SK-N-SH (cell line): ENCODE results near the gene HACE1. TPM values are rescaled to one million over a fixed set of nuclear protein-coding genes. Genes with fewer than 3 reads are reported as not detected.

Experiments
- CTCF ChIA-PET: fragments of 300-600, 350-600 bp; formaldehyde crosslinking; extraction: SDS; loops from one replicate; lab custom pipeline; 2021; lab: Yijun Ruan, JAX
- POLR2A ChIA-PET: fragments of 350-600 bp; sonication (Branson Sonifier 250); formaldehyde crosslinking; extraction: SDS; loops from one replicate; lab custom pipeline; 2020; ENCODE audit warnings: antibody characterized with exemption, inconsistent platforms; lab: Yijun Ruan, JAX
- DNase-seq: peaks from one replicate; pipeline ENCODE4 v3.0.0; 2012
- H2AFZ ChIP-seq: fragments of 200-600 bp; sonication (generic); 2 replicates; pipeline ENCODE4 v1.8.1; 2016; ENCODE audit warnings: antibody characterized with exemption, mild to moderate bottlenecking, low read depth
- H3F3A ChIP-seq: fragments of 200-600 bp; sonication (generic); replicated peaks from 2 replicates; pipeline ENCODE3; 2016; ENCODE audit warnings: antibody characterized with exemption, mild to moderate bottlenecking; ENCODE audit not compliant: insufficient read depth
- H3K27ac ChIP-seq, 2 experiments: fragments of 200-500 bp in 1 of 2; fragments of 200-600 bp in 1 of 2; sonication (Bioruptor generic) in 1 of 2; sonication (generic), shearing (Covaris generic) in 1 of 2; 2 replicates each; pipeline versions ENCODE4 v1.5.1 to v1.6.1; 2014 to 2016; ENCODE audit warnings: low read depth in 2 of 2, inconsistent platforms in 1 of 2, low read length in 1 of 2, mild to moderate bottlenecking in 1 of 2, mixed read lengths in 1 of 2
- H3K27me3 ChIP-seq: fragments of 200-600 bp; sonication (generic), shearing (Covaris generic); 2 replicates; pipeline ENCODE4 v1.6.1; 2016; ENCODE audit warnings: mixed run types; ENCODE audit not compliant: insufficient read depth
- H3K36me3 ChIP-seq, 2 experiments: fragments of 200-500 bp in 1 of 2; fragments of 200-600 bp in 1 of 2; sonication (Bioruptor generic) in 1 of 2; sonication (generic) in 1 of 2; replicated peaks in 1 of 2; 2 replicates each; pipeline versions ENCODE3 to v1.5.1; 2014 to 2016; ENCODE audit warnings: low read length in 1 of 2, mild to moderate bottlenecking in 1 of 2; ENCODE audit not compliant: insufficient read depth in 2 of 2, control insufficient read depth in 1 of 2
- H3K4me1 ChIP-seq, 2 experiments: fragments of 200-500 bp in 1 of 2; fragments of 200-600 bp in 1 of 2; sonication (Bioruptor generic) in 1 of 2; sonication (generic), shearing (Covaris generic) in 1 of 2; 2 replicates each; pipeline versions ENCODE4 v1.5.1 to v1.6.1; 2014 to 2016; ENCODE audit warnings: low read depth in 1 of 2, low read length in 1 of 2, mixed run types in 1 of 2; ENCODE audit not compliant: insufficient read depth in 2 of 2, control insufficient read depth in 1 of 2
- H3K4me2 ChIP-seq: fragments of 200-600 bp; sonication (generic), shearing (Covaris generic); 2 replicates; pipeline ENCODE4 v1.6.1; 2017; ENCODE audit warnings: mixed run types
- H3K4me3 ChIP-seq, 2 experiments: fragments of 200-500 bp in 1 of 2; fragments of 200-600 bp in 1 of 2; sonication (Bioruptor generic) in 1 of 2; sonication (generic), shearing (Covaris generic) in 1 of 2; 2 replicates each; pipeline versions ENCODE4 v1.5.1 to v1.8.1; 2014 to 2016; ENCODE audit warnings: low read depth in 2 of 2, inconsistent platforms in 1 of 2, low read length in 1 of 2, mild to moderate bottlenecking in 1 of 2, mixed read lengths in 1 of 2, moderate library complexity in 1 of 2
- H3K79me2 ChIP-seq: fragments of 200-600 bp; sonication (generic); 2 replicates; pipeline ENCODE4 v1.8.1; 2017; ENCODE audit warnings: mild to moderate bottlenecking; ENCODE audit not compliant: insufficient read depth
- H3K9ac ChIP-seq: fragments of 200-600 bp; sonication (generic); 2 replicates; pipeline ENCODE4 v1.6.1; 2017; ENCODE audit warnings: mixed run types
- H3K9me2 ChIP-seq: fragments of 200-600 bp; sonication (generic); 2 replicates; pipeline ENCODE4 v1.6.1; 2017; ENCODE audit warnings: mixed run types
- H3K9me3 ChIP-seq: fragments of 200-600 bp; sonication (generic); 2 replicates; pipeline ENCODE4 v1.6.1; 2017; ENCODE audit warnings: mixed run types, mild to moderate bottlenecking, moderate library complexity
- H4K20me1 ChIP-seq: fragments of 200-600 bp; sonication (generic); 2 replicates; pipeline ENCODE4 v1.6.1; 2017; ENCODE audit warnings: mild to moderate bottlenecking, mixed run types; ENCODE audit not compliant: insufficient read depth
- CHD2 ChIP-seq: fragments of 150-350 bp; IDR thresholded peaks from 2 replicates; pipeline ENCODE4 v1.6.1; 2018; ENCODE audit warnings: low read length; ENCODE audit not compliant: partially characterized antibody
- ELF1 ChIP-seq: IDR thresholded peaks from 2 replicates; pipeline ENCODE4 v1.4.0; 2012
- EZH2phosphoT487 ChIP-seq: fragments of 200-600 bp; sonication (generic); IDR thresholded peaks from 2 replicates; pipeline ENCODE4 v1.6.1; 2017; ENCODE audit warnings: low read depth, mixed run types, mild to moderate bottlenecking, antibody characterized with exemption, moderate library complexity, borderline replicate concordance
- FOSL2 ChIP-seq: IDR thresholded peaks from 2 replicates; pipeline ENCODE4 v1.4.0; 2012; ENCODE audit warnings: low read depth, mild to moderate bottlenecking, moderate library complexity, borderline replicate concordance
- FOXM1 ChIP-seq: IDR thresholded peaks from 2 replicates; pipeline ENCODE4 v1.4.0; 2012; ENCODE audit warnings: low read depth, mild to moderate bottlenecking
- GABPA ChIP-seq: IDR thresholded peaks from 2 replicates; pipeline ENCODE4 v1.4.0; 2012; ENCODE audit warnings: low read depth, mild to moderate bottlenecking
- GATA2 ChIP-seq: sonication (generic); formaldehyde crosslinking; IDR thresholded peaks from 2 replicates; pipeline ENCODE4 v1.5.0; 2020; ENCODE audit warnings: mild to moderate bottlenecking, missing genetic modification reagents
- JUND ChIP-seq: IDR thresholded peaks from 2 replicates; pipeline ENCODE4 v1.4.0; 2012
- MAX ChIP-seq: IDR thresholded peaks from 2 replicates; pipeline ENCODE4 v1.4.0; 2012; ENCODE audit warnings: low read depth
- NRF1 ChIP-seq: IDR thresholded peaks from 2 replicates; pipeline ENCODE4 v1.6.1; 2012; ENCODE audit warnings: low read depth, mild to moderate bottlenecking, low read length
- POLR2AphosphoS5 ChIP-seq: IDR thresholded peaks from 2 replicates; pipeline ENCODE4 v1.6.1; 2012; ENCODE audit warnings: low read depth, low read length
- RAD21 ChIP-seq: IDR thresholded peaks from 2 replicates; pipeline ENCODE4 v1.6.1; 2012; ENCODE audit warnings: mild to moderate bottlenecking, low read length
- RCOR1 ChIP-seq: fragments of 150-350 bp; IDR thresholded peaks from 2 replicates; pipeline ENCODE4 v1.6.1; 2017; ENCODE audit warnings: antibody characterized with exemption, low read length
- SMC3 ChIP-seq: IDR thresholded peaks from 2 replicates; pipeline ENCODE4 v1.6.1; 2012; ENCODE audit warnings: low read depth, low read length, improper control_type of control experiment
- USF1 ChIP-seq: IDR thresholded peaks from 2 replicates; pipeline ENCODE4 v1.4.0; 2012; ENCODE audit warnings: low read depth, borderline replicate concordance
- WGBS: methylation state at CpG from one replicate; pipeline ENCODE4 v1.1.6; 2017; ENCODE audit warnings: low lambda C conversion rate; 5-methylcytosine and 5-hydroxymethylcytosine counted together
- polyA plus RNA-seq, 3 experiments: library from polyadenylated mRNA; depleted of rRNA; stranded (reverse); fragments of >200 nt; gene quantifications; 2 replicates each; pipeline ENCODE4 v1.2.3, GENCODE V29; 2012

HACE1 gene
- polyA plus RNA-seq, 1 of the 3 experiments (the other 2 are of a cell fraction): 6.2 TPM

GRCh38 chr6:104684911-104685415 is 174.8 kb downstream of the HACE1 start:
- H4K20me1 ChIP-seq: no peaks in the 10 kb centered on the region
- DNase-seq: no peak
- peaks cover 11 to 13% of the 10 kb centered on the region in 2 experiments; a peak in 3 of 4 replicates for H3K4me1 ChIP-seq
- WGBS: 88% methylated on average over 1 of the region's 2 CpGs
- no peaks in the 10 kb centered on the region for H3K27me3 ChIP-seq
- H3K9ac ChIP-seq: no peak overlapping the region
- TF ChIP-seq EZH2phosphoT487 (no peak), CHD2 (no peak), JUND (no peak), POLR2AphosphoS5 (no peak), MAX (no peak), FOSL2 (no peak), GABPA (no peak), USF1 (no peak), RAD21 (no peak), NRF1 (no peak), SMC3 (no peak)
- no peaks in the 10 kb centered on the region for H3K9me2 ChIP-seq
- H3K27ac ChIP-seq: no peak overlapping the region
- H3K79me2 ChIP-seq: no peaks in the 10 kb centered on the region
- ChIA-PET POLR2A (no interaction called here), CTCF (interaction anchor here (1.3 to 2.0 kb wide), 2 partner anchors 45 to 393 kb away, joined by 3 to 6 read pairs; no protein-coding TSS in a partner anchor)
- no peak overlapping the region for H3K4me3 ChIP-seq
- no peaks in the 10 kb centered on the region for H3F3A ChIP-seq
- no peaks in the 10 kb centered on the region for H3K9me3 ChIP-seq
- H2AFZ ChIP-seq: no peak overlapping the region
- no peak overlapping the region for H3K4me2 ChIP-seq
- H3K36me3 ChIP-seq: no peaks in the 10 kb centered on the region

- Histone ChIP-seq H3K9me2 (no peaks in the 10 kb centered on the region), H3F3A (no peaks in the 10 kb centered on the region), H3K9me3 (no peaks in the 10 kb centered on the region), H3K36me3 (no peaks in the 10 kb centered on the region), H3K4me2 (no peak overlapping the region), H3K9ac (no peak overlapping the region), H3K27me3 (no peaks in the 10 kb centered on the region), H3K4me3 (no peak overlapping the region), H3K4me1 (peaks cover 4 to 13% of the 10 kb centered on the region in 2 experiments; a peak in 3 of 4 replicates), H2AFZ (no peak overlapping the region), H3K27ac (0 out of 4 replicates have a peak overlapping the region, but pooled peaks of 1 of the 2 experiments have one; percentile 9), H3K79me2 (no peaks in the 10 kb centered on the region), H4K20me1 (no peaks in the 10 kb centered on the region)
- TF ChIP-seq RCOR1 (no peak; the same call in 1 of the 2 replicates), FOXM1 (no peak), ELF1 (no peak), GATA2 (CRISPR knock-in tag) (peak; percentile 46)
- POLR2A ChIA-PET: no interaction called here
- peak; percentile 31 for DNase-seq
- CTCF ChIA-PET: interaction anchor here (0.6 to 2.1 kb wide), 9 partner anchors 9 to 394 kb away, joined by 3 to 9 read pairs (median 3); no protein-coding TSS in a partner anchor
- WGBS: 81% methylated on average over 4 of the region's 4 CpGs
These were observed 175.9 kb downstream of the HACE1 start for GRCh38 chr6:104683809-104684208.
